HG02938 (cell line): ENCODE measurements around the gene EDN3.

ENCODE experiments used
- ATAC-seq: cut with Tn5 transposase; IDR thresholded peaks from one replicate; pipeline ENCODE4 v1.9.1; 2021; ENCODE audit warnings: mild to moderate bottlenecking, moderate library complexity; ENCODE audit not compliant: unreplicated experiment

EDN3 gene

GRCh38 chr20:59360934-59361333 is 60.5 kb downstream of the EDN3 start:
- ATAC-seq, result no peak

- no peak for ATAC-seq
These were observed 61.0 kb downstream of the EDN3 start for GRCh38 chr20:59361411-59361810.

- no peak for ATAC-seq
These were observed 62.7 kb downstream of the EDN3 start for GRCh38 chr20:59363101-59363500.

GRCh38 chr20:59364611-59365010 is 64.2 kb downstream of the EDN3 start:
- ATAC-seq, result no peak

- ATAC-seq, result no peak
These were observed 65.3 kb downstream of the EDN3 start for GRCh38 chr20:59365611-59366285.

- no peak for ATAC-seq
These were observed 71.0 kb downstream of the EDN3 start for GRCh38 chr20:59371431-59371830.

- no peak for ATAC-seq
These were observed 73.8 kb downstream of the EDN3 start for GRCh38 chr20:59374261-59374660.

- ATAC-seq, result no peak
These were observed 75.1 kb downstream of the EDN3 start for GRCh38 chr20:59375541-59375940.
